Mucosa of descending colon (tissue), 3 donors: ENCODE measurements around the gene ADISSP. TPM values are rescaled to one million over a fixed set of nuclear protein-coding genes. Genes with fewer than 3 reads are reported as not detected.

Experiments
- ATAC-seq: fragments of 200-7000 bp; cut with Tn5 transposase; one replicate; pipeline ENCODE4 v1.9.1; 2020; ENCODE audit warnings: mild to moderate bottlenecking, moderate library complexity
- DNase-seq, 3 donors: peaks; one replicate each; pipeline ENCODE4 v3.0.0-alpha.2; 2020
- H3K36me3 ChIP-seq: fragments of 200-600 bp; one replicate; pipeline ENCODE4 v1.8.0; 2021; ENCODE audit warnings: low read depth, mild to moderate bottlenecking
- H3K4me1 ChIP-seq: fragments of 200-600 bp; one replicate; pipeline ENCODE4 v1.8.0; 2021; ENCODE audit warnings: low read depth, mild to moderate bottlenecking
- H3K4me3 ChIP-seq: fragments of 200-600 bp; one replicate; pipeline ENCODE4 v1.8.0; 2021; ENCODE audit warnings: mild to moderate bottlenecking
- H3K9me3 ChIP-seq: fragments of 200-600 bp; one replicate; pipeline ENCODE4 v1.8.0; 2021; ENCODE audit warnings: mild to moderate bottlenecking
- intact Hi-C, 2 donors: fragments of 100-400 bp; cut with DNase I in 1 of 2; cut with micrococcal nuclease in 1 of 2; formaldehyde crosslinking; loops; one replicate each; pipeline versions ENCODE4 v1.11.0 to v1.11.1; 2022; cut with DNase I, micrococcal nuclease
- total RNA-seq, 3 donors: library from RNA; stranded (reverse); fragmentation: NEBNext Ultra II Directional in 2 of 3; extraction: Animal tissue kit (Norgen Biotek cat#: 25700) in 2 of 3; gene quantifications; one replicate each; pipeline versions ENCODE4 v1.2.1 to v1.2.4, GENCODE V29; 2021 to 2023
- TF ChIP-seq, protein P1 (sequence below): fragments of 200-600 bp; IDR thresholded peaks from one replicate; pipeline ENCODE4 v1.8.0; 2022; ENCODE audit warnings: antibody characterized with exemption, mild to moderate bottlenecking
- donor health status: DM: no; HTN: no; CAD: no; lungs with moderate emphysema.
- donor health status: DM: no; HTN: no; CAD: no.
- donor health status: DM: no; HTN: yes; CAD: no.

The ADISSP gene
- total RNA-seq, 3 donors from 2014 or later: 14.5 to 69.6 (median 26.5) TPM

DNA sequence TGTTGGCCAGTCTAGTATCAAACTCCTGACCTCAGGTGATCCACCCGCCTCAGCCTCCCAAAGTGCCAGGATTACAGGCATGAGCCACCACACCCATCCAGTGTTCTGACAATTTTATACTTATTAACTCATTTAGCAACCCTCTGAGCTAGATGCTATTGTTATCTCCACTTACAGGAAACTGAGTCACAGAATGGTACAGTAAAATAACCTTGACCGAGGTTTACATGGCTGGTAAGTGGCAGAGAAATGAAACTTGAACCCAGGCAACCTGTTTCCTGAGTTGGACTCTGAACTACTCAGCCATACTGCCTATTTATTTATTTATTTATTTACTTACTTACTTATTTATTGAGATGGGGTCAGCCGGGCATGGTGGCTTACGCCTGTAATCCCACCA lies 48.5 kb downstream of the ADISSP start:
- TF ChIP-seq, protein P1, sequence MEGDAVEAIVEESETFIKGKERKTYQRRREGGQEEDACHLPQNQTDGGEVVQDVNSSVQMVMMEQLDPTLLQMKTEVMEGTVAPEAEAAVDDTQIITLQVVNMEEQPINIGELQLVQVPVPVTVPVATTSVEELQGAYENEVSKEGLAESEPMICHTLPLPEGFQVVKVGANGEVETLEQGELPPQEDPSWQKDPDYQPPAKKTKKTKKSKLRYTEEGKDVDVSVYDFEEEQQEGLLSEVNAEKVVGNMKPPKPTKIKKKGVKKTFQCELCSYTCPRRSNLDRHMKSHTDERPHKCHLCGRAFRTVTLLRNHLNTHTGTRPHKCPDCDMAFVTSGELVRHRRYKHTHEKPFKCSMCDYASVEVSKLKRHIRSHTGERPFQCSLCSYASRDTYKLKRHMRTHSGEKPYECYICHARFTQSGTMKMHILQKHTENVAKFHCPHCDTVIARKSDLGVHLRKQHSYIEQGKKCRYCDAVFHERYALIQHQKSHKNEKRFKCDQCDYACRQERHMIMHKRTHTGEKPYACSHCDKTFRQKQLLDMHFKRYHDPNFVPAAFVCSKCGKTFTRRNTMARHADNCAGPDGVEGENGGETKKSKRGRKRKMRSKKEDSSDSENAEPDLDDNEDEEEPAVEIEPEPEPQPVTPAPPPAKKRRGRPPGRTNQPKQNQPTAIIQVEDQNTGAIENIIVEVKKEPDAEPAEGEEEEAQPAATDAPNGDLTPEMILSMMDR: no peak
- ATAC-seq: no peak
- no peaks in the 10 kb centered on the region for H3K36me3 ChIP-seq
- H3K4me1 ChIP-seq: no peaks in the 10 kb centered on the region
- no peaks in the 10 kb centered on the region for H3K9me3 ChIP-seq
- H3K4me3 ChIP-seq: no peak overlapping the region
- DNase-seq: no peak
- intact Hi-C loops: no loop called here

DNA sequence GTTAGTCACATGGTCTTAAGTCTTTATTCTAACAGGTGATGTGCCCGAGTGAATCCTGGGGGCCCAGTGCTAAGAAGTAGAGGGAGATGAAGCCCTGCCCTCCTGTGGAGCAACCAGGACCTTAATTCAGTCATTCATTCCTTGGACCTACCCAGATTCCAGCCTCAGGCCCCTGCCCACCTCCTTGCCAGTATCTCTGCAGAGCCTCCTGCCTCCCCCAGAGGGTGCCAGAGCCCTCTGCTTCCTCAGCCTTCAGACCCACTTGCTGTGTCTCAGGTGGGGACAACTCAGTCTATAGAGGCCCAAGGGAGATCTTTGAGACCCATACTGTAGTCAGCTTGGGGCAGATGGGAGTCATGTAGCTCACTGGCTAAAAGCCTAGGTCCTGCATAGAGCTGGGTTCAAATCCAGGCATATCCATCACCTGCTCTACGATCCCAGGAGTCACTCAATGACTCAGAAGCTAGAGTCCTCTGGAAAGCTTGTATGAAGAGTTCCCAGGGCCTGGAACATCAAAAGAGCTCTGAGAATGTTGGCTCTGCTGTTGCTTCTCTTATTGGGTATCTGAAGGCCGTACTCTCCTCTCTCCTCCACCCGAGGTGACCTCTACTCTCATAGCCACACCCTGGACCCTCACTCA lies 51.2 kb downstream of the ADISSP start:
- H3K36me3 ChIP-seq: no peaks in the 10 kb centered on the region
- TF ChIP-seq, protein P1: no peak
- no peak for DNase-seq
- ATAC-seq: peak; percentile 58
- no peaks in the 10 kb centered on the region for H3K4me1 ChIP-seq
- no peak overlapping the region for H3K4me3 ChIP-seq
- intact Hi-C loops: no loop called here
- no peaks in the 10 kb centered on the region for H3K9me3 ChIP-seq

DNA sequence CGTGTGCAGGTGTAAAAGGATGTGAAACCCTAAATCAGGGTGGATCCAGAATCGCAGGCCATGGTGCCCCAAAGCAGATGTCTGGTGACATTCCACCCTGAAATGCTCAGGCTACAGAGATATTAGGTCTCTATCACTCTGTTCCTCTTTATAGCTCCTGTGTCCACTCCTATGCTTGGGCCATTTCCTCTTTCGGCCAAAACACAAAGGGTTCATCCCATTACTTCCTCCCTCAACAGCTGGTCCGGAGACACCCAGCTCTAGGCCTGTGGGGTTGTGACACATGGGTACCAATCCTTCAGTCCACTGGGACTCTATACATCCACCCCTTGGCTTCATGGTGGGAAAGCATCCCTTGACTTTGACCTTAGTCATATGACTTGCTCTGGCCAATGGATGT lies 53.5 kb downstream of the ADISSP start:
- Histone ChIP-seq H3K4me3 (no peak overlapping the region), H3K9me3 (no peaks in the 10 kb centered on the region), H3K4me1 (no peaks in the 10 kb centered on the region), H3K36me3 (no peaks in the 10 kb centered on the region)
- no peak for DNase-seq
- ATAC-seq: peak; percentile 19
- TF ChIP-seq, protein P1: no peak
- intact Hi-C loops: loop anchor here (5.0 kb wide), 1 partner anchor 37 kb away; no protein-coding TSS in a partner anchor

DNA sequence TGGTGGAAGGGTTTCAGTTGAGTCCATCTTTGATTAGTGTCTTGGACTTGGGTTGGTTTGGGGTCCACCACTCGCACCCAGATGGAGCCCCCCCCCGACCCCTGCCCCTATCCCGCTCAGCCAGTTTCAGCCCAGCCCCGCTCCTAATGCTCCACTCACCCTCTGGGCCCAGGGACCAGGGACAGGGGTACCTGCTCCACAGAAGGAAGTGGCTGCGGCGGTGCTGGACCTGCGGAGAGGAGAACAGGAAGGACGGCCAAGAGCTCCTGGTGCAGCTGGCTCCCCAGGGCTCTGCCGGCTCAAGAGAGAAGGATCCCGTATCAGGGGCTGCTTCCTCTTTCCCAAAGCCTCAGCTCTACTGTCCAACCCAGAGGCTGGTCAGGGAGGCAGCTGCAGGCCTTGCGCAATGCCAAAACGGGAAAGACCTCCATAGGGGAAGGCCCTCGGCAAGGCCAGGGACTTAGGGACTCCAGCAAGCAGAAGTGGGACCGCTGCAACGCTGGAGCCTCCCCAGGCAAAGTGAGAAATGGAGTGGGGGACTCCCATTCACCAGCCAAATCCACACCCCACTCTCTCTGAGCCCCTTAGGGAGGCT lies 55.2 kb downstream of the ADISSP start, which contains the start of gene SIGLEC1:
Gene SIGLEC1, minus strand, starts transcription at position 322 of the 595 bp plus-strand sequence. CDS start 5,472 bp downstream, outside the sequence.
- TF ChIP-seq, protein P1: no peak
- peak in 2 of 3 donors; percentile 40 to 51 for DNase-seq
- no peaks in the 10 kb centered on the region for H3K4me1 ChIP-seq
- no peak within 1 kb of the TSS for H3K4me3 ChIP-seq
- peak; percentile 40 for ATAC-seq
- H3K36me3 ChIP-seq: no peaks in the 10 kb centered on the region
- no peaks in the 10 kb centered on the region for H3K9me3 ChIP-seq
- intact Hi-C loops: loop anchor here (5.0 kb wide), 1 partner anchor 35 kb away; no protein-coding TSS in a partner anchor

DNA sequence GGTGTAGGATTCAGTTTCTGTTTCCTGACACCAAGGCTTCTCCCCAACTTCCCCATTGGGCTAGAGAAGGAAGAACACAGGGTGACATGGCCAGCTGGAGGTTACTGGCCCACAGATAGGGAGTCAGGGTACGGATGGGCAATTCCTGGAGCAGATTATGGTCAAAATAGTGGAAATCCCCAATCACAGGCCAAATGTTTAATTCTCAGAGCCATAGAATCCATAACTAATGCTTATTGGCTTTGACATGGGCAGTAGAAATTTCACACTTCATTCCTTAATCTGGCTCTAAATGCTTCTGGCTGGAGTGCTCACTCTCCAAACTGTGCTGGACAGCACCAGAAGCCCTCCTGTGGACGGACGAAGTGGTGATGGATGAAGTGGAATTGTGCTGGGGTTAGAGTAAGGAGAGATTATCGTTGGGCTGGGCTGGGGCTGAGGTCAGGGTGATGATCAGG lies 56.0 kb downstream of the ADISSP start:
- Histone ChIP-seq H3K36me3 (no peaks in the 10 kb centered on the region), H3K9me3 (no peaks in the 10 kb centered on the region), H3K4me1 (no peaks in the 10 kb centered on the region), H3K4me3 (no peak overlapping the region)
- TF ChIP-seq, protein P1: no peak
- DNase-seq (no peak), ATAC-seq (no peak)
- intact Hi-C loops: loop anchor here (5.0 kb wide), 1 partner anchor 34 kb away; no protein-coding TSS in a partner anchor
